ENCODE results near the gene DLL4.
"Not testable (repeated sequence)": the region's sequence is repeated elsewhere in the genome, so short reads cannot be mapped to it uniquely, and the experiment has no call there.

Gene DLL4

GRCh38 chr15:40943764-40944365, 14.7 kb downstream of the DLL4 start:
- no peak for DNase-seq (ENCODE audit: low read depth)

GRCh38 chr15:40944510-40945296, 15.6 kb downstream of the DLL4 start:
- no peak for DNase-seq (ENCODE audit: low read depth)

- no peak for DNase-seq (ENCODE audit: low read depth)
Measured at GRCh38 chr15:40948706-40949473, 19.8 kb downstream of the DLL4 start.

GRCh38 chr15:40949756-40950207, 20.6 kb downstream of the DLL4 start:
- no peak for DNase-seq (ENCODE audit: low read depth)

- no peak for DNase-seq (ENCODE audit: low read depth)
Measured at GRCh38 chr15:40951764-40952163, 22.6 kb downstream of the DLL4 start.

- DNase-seq (ENCODE audit: low read depth), result no peak
Measured at GRCh38 chr15:40952301-40952900, 23.3 kb downstream of the DLL4 start.

GRCh38 chr15:40952901-40953712, 24.0 kb downstream of the DLL4 start, which contains the start of gene CHAC1:
CHAC1 (plus strand) TSS chr15:40953471; CDS start chr15:40953584, 113 bp downstream.
- peak; percentile 93 for DNase-seq (ENCODE audit: low read depth)

- no peak for DNase-seq (ENCODE audit: low read depth)
Measured at GRCh38 chr15:40953713-40954074, 24.6 kb downstream of the DLL4 start.

- DNase-seq (ENCODE audit: low read depth), result not testable (repeated sequence)
Measured at GRCh38 chr15:40954158-40954848, 25.2 kb downstream of the DLL4 start.

- DNase-seq (ENCODE audit: low read depth), result no peak
Measured at GRCh38 chr15:40955141-40955903, 26.2 kb downstream of the DLL4 start.

GRCh38 chr15:40955930-40956540, 26.9 kb downstream of the DLL4 start:
- no peak for DNase-seq (ENCODE audit: low read depth)

- no peak for DNase-seq (ENCODE audit: low read depth)
Measured at GRCh38 chr15:40956541-40956982, 27.4 kb downstream of the DLL4 start.

- DNase-seq (ENCODE audit: low read depth), result no peak
Measured at GRCh38 chr15:40957041-40957555, 28.0 kb downstream of the DLL4 start.

- DNase-seq (ENCODE audit: low read depth), result no peak
Measured at GRCh38 chr15:40957581-40958051, 28.5 kb downstream of the DLL4 start.

GRCh38 chr15:40958146-40958545, 29.0 kb downstream of the DLL4 start:
- DNase-seq (ENCODE audit: low read depth), result no peak

GRCh38 chr15:40958723-40959122, 29.6 kb downstream of the DLL4 start:
- DNase-seq (ENCODE audit: low read depth), result no peak

GRCh38 chr15:40959331-40960141, 30.4 kb downstream of the DLL4 start:
- DNase-seq (ENCODE audit: low read depth), result no peak

GRCh38 chr15:40960151-40960885, 31.2 kb downstream of the DLL4 start:
- no peak for DNase-seq (ENCODE audit: low read depth)
